Peyer's patch (tissue), 4 donors: ENCODE data around the gene MFN2.

Experiments
- POLR2A ChIP-seq, 2 donors: fragments of 450-650 bp; IDR thresholded peaks; one replicate each; pipeline ENCODE4 v1.5.1; 2017; ENCODE audit warnings: antibody characterized with exemption in 2 of 2, mild to moderate bottlenecking in 2 of 2, moderate library complexity in 2 of 2
- TF ChIP-seq, protein P1 (sequence below), 6 experiments: fragments of 450-650 bp in 4 of 6; fragments of 200-600 bp in 2 of 6; sonication (generic) in 1 of 6; IDR thresholded peaks; one replicate each; pipeline ENCODE4 v1.5.1; 2017 to 2019; ENCODE audit warnings: antibody characterized with exemption in 6 of 6, mild to moderate bottlenecking in 3 of 6, moderate library complexity in 1 of 6

DNA sequence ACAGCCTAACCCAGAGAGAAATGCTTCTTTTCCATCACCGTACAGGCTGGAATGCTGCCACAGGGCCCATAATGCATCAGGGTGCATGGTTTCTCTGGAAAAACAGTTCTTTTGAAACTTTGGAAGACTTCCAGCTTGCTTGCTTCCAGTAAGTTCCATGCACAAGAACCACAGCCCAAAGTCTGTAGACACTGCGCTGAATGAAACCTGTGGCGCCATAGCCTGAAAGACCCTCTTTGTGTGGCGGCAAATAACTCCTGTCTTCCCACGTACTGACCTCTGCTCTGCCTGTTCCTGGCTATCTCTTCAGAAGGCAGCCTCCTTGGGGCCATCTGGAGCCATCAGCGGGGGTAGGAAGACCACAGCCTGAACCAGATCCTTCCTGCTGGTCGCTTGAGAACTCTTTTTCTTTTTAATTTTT is 54.1 kb downstream of the MFN2 start:
- TF ChIP-seq, protein P1, sequence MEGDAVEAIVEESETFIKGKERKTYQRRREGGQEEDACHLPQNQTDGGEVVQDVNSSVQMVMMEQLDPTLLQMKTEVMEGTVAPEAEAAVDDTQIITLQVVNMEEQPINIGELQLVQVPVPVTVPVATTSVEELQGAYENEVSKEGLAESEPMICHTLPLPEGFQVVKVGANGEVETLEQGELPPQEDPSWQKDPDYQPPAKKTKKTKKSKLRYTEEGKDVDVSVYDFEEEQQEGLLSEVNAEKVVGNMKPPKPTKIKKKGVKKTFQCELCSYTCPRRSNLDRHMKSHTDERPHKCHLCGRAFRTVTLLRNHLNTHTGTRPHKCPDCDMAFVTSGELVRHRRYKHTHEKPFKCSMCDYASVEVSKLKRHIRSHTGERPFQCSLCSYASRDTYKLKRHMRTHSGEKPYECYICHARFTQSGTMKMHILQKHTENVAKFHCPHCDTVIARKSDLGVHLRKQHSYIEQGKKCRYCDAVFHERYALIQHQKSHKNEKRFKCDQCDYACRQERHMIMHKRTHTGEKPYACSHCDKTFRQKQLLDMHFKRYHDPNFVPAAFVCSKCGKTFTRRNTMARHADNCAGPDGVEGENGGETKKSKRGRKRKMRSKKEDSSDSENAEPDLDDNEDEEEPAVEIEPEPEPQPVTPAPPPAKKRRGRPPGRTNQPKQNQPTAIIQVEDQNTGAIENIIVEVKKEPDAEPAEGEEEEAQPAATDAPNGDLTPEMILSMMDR (IDR thresholded peaks at IDR 0.05) = no peak
- TF ChIP-seq POLR2A (IDR thresholded peaks at IDR 0.05) = no peak
